Measurements from ENCODE around the gene VN1R5.

Gene VN1R5

DNA sequence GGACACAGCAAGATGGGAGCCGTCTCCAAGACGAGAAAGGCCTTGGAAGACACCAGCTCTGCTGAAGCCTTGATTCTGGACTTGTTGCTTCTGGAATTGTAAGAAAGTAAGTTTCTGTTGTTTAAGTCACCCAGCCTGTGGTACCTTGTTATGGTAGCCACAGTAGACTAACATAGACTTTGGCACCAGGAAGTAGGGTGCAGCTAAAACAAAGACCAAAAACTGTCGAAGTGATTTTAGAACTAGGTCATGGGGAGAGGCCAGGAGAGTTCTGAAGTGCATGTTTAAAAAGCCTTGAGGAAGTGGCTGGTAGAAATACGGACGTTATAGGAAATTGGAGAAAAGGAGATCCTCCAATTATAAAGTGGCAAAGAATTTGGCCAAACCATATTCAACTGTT lies 47.3 kb downstream of the VN1R5 start:
- DNase-seq, result no peak

DNA sequence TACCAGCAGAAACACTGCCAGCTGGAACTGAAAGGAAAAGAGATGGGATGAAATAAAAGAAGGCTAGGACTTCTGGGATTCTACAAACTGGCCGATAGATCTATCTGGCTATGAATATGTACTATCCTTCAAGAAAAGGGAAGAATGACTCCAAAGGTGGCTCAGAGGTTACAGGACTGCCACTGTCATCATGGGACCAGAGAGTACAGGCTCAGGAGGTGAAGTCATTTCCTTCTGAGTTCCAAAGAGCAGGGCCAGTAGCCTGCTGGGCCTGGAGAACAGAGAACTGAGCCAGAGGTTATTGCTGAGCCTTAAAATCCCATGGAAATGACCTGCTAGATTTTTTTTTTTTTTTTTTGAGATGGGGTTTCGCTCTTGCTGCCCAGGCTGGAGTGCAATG lies 48.2 kb downstream of the VN1R5 start:
- DNase-seq, result no peak

Measured in activated CD8-positive, alpha-beta memory T cell treated with anti-CD3 and anti-CD28 coated beads, Interleukin-2, amount 50 U/mL, for 48 hours (primary cell).